Breast epithelium (tissue), 4 donors: Measurements from ENCODE around the gene RIC3. TPM values are rescaled to one million over a fixed set of nuclear protein-coding genes. Genes with fewer than 3 reads are reported as not detected.

Experiments used
- DNase-seq, 2 donors: peaks; one replicate each; pipeline ENCODE4 v3.0.0-alpha.2; 2019; ENCODE audit warnings: low spot score in 2 of 2
- H3K27ac ChIP-seq, 2 donors: fragments of 200-600 bp; sonication (generic) in 1 of 2; one replicate each; pipeline ENCODE4 v1.5.1; 2016 to 2019; ENCODE audit warnings: mild to moderate bottlenecking in 1 of 2
- H3K27me3 ChIP-seq, 2 donors: fragments of 200-600 bp; sonication (generic) in 1 of 2; one replicate each; pipeline versions ENCODE4 v1.5.1 to v1.6.0; 2017 to 2019; ENCODE audit warnings: control low read depth in 1 of 2, mild to moderate bottlenecking in 1 of 2
- H3K36me3 ChIP-seq: fragments of 200-600 bp; one replicate; pipeline ENCODE4 v1.5.1; 2019
- H3K4me1 ChIP-seq, 2 donors: fragments of 200-600 bp; sonication (generic); one replicate each; pipeline ENCODE4 v1.5.1; 2016 to 2019; ENCODE audit warnings: control low read depth in 1 of 2
- H3K4me3 ChIP-seq, 3 donors: fragments of 200-600 bp; sonication (generic); 1 replicate in 2 of 3; 2 replicates in 1 of 3; pipeline ENCODE4 v1.5.1; 2016 to 2019; ENCODE audit warnings: mild to moderate bottlenecking in 3 of 3, moderate library complexity in 2 of 3
- H3K9me3 ChIP-seq, 2 donors: fragments of 200-600 bp; sonication (generic) in 1 of 2; one replicate each; pipeline ENCODE4 v1.5.1; 2016 to 2019; ENCODE audit warnings: control low read depth in 1 of 2
- CTCF ChIP-seq, 3 donors: fragments of 450-650 bp; IDR thresholded peaks; one replicate each; pipeline ENCODE4 v1.5.1; 2016 to 2017; ENCODE audit warnings: antibody characterized with exemption in 3 of 3, mild to moderate bottlenecking in 3 of 3, moderate library complexity in 3 of 3
- POLR2A ChIP-seq: fragments of 450-650 bp; IDR thresholded peaks from one replicate; pipeline ENCODE4 v1.6.1; 2016; ENCODE audit warnings: antibody characterized with exemption, mild to moderate bottlenecking, moderate library complexity
- POLR2AphosphoS5 ChIP-seq, 3 donors: sonication (generic); formaldehyde crosslinking; IDR thresholded peaks; one replicate each; pipeline ENCODE4 v1.6.1; 2017; ENCODE audit warnings: antibody characterized with exemption in 3 of 3
- intact Hi-C: fragments of 100-400 bp; cut with DNase I; formaldehyde crosslinking; loops from one replicate; pipeline ENCODE4 v1.15.1; 2023; ENCODE audit warnings: low total_unique reads
- total RNA-seq, 3 donors: library from RNA; depleted of rRNA; stranded (reverse); fragments of >200 nt; gene quantifications; one replicate each; pipeline ENCODE4 v1.1.0, GENCODE V29; 2016

The RIC3 gene
- total RNA-seq, 3 donors from 2014 or later = 4.5 to 48.0 (median 24.3) TPM

GRCh38 chr11:8086001-8086479, 82.8 kb downstream of the RIC3 start:
- Histone ChIP-seq H3K9me3 (no peaks in the 10 kb centered on the region), H3K36me3 (no peaks in the 10 kb centered on the region), H3K27me3 (no peaks in the 10 kb centered on the region), H3K4me3 (no peak overlapping the region), H3K4me1 (no peaks in the 10 kb centered on the region), H3K27ac (peak overlapping the region in 1 of 2 donors; percentile 14)
- no peak for DNase-seq
- TF ChIP-seq CTCF (IDR thresholded peaks at IDR 0.05) = no peak
- TF ChIP-seq POLR2A = no peak
- no peak for TF ChIP-seq POLR2AphosphoS5 (IDR thresholded peaks at IDR 0.05)
- intact Hi-C loops = no loop called here

GRCh38 chr11:8085011-8085645, 83.7 kb downstream of the RIC3 start:
- Histone ChIP-seq H3K9me3 (no peaks in the 10 kb centered on the region), H3K4me1 (no peaks in the 10 kb centered on the region), H3K27ac (peak overlapping the region in 1 of 2 donors; percentile 14), H3K4me3 (no peak overlapping the region), H3K27me3 (no peaks in the 10 kb centered on the region), H3K36me3 (no peaks in the 10 kb centered on the region)
- intact Hi-C loops = no loop called here
- TF ChIP-seq POLR2AphosphoS5 (IDR thresholded peaks at IDR 0.05) = no peak
- no peak for TF ChIP-seq POLR2A
- no peak for TF ChIP-seq CTCF (IDR thresholded peaks at IDR 0.05)
- no peak for DNase-seq

GRCh38 chr11:8084352-8084751, 84.5 kb downstream of the RIC3 start:
- Histone ChIP-seq H3K4me3 (no peak overlapping the region), H3K27ac (no peak overlapping the region), H3K4me1 (no peaks in the 10 kb centered on the region), H3K9me3 (no peaks in the 10 kb centered on the region), H3K27me3 (no peaks in the 10 kb centered on the region), H3K36me3 (no peaks in the 10 kb centered on the region)
- DNase-seq = no peak
- intact Hi-C loops = no loop called here
- no peak for TF ChIP-seq POLR2A
- TF ChIP-seq CTCF (IDR thresholded peaks at IDR 0.05) = no peak
- no peak for TF ChIP-seq POLR2AphosphoS5 (IDR thresholded peaks at IDR 0.05)

GRCh38 chr11:8083871-8084281, 84.9 kb downstream of the RIC3 start:
- H3K9me3 ChIP-seq = no peaks in the 10 kb centered on the region
- no peak overlapping the region for H3K4me3 ChIP-seq
- no peaks in the 10 kb centered on the region for H3K4me1 ChIP-seq
- H3K36me3 ChIP-seq = no peaks in the 10 kb centered on the region
- H3K27ac ChIP-seq = peak overlapping the region in 1 of 2 donors; percentile 43
- intact Hi-C loops = no loop called here
- no peaks in the 10 kb centered on the region for H3K27me3 ChIP-seq
- TF ChIP-seq POLR2A (no peak), POLR2AphosphoS5 (IDR thresholded peaks at IDR 0.05) (no peak), CTCF (IDR thresholded peaks at IDR 0.05) (no peak)
- no peak for DNase-seq

GRCh38 chr11:8083088-8083395, 85.8 kb downstream of the RIC3 start:
- Histone ChIP-seq H3K9me3 (no peaks in the 10 kb centered on the region), H3K27ac (peak overlapping the region in 1 of 2 donors; percentile 43), H3K27me3 (no peaks in the 10 kb centered on the region), H3K36me3 (no peaks in the 10 kb centered on the region), H3K4me1 (no peaks in the 10 kb centered on the region), H3K4me3 (peak overlapping the region in 1 of 3 donors; percentile 68)
- TF ChIP-seq CTCF (IDR thresholded peaks at IDR 0.05) (no peak), POLR2AphosphoS5 (IDR thresholded peaks at IDR 0.05) (no peak), POLR2A (no peak)
- no peak for DNase-seq
- intact Hi-C loops = no loop called here
